ENCODE measurements around the gene CIB4.
"Not testable (repeated sequence)": the region's sequence is repeated elsewhere in the genome, so short reads cannot be mapped to it uniquely, and the experiment has no call there.

The CIB4 gene

GRCh38 chr2:26671691-26672090 is 30.5 kb upstream of the CIB4 start:
- Mint-ChIP-seq H3K36me3 (no peaks in the 10 kb centered on the region), H3K9me3 (no peaks in the 10 kb centered on the region), H3K4me1 (no peaks in the 10 kb centered on the region), H3K4me3 (no peak overlapping the region), H3K27ac (no peak overlapping the region), H3K27me3 (peaks cover 24% of the 10 kb centered on the region)

- Mint-ChIP-seq H3K27me3 (peaks cover 25% of the 10 kb centered on the region), H3K4me3 (no peak overlapping the region), H3K27ac (no peak overlapping the region), H3K36me3 (no peaks in the 10 kb centered on the region), H3K9me3 (no peaks in the 10 kb centered on the region), H3K4me1 (no peaks in the 10 kb centered on the region)
Measured at GRCh38 chr2:26670931-26671460, 29.8 kb upstream of the CIB4 start.

DNA sequence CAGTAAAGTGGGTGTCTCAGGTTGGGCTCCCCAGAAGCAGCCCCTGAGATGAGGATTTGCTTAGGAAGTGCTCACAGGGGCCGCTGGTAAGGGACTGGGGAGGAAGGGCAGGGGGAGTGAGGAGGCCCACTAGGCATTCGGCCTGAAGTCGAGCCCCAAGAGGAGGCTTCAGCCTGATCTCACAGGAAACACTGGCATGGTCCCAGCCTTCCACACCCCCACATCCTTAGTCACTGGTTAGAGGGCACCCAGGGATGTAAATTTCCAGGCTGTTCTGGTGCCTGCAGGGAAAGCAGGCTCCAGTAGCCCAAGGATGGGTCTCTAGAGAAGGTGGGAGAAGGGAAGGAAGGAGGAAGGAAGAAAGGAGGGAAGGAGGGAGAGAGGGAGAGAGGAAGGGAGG is 29.0 kb upstream of the CIB4 start:
- Mint-ChIP-seq H3K4me3 (no peak overlapping the region), H3K27me3 (peaks cover 29% of the 10 kb centered on the region), H3K9me3 (peaks cover 5% of the 10 kb centered on the region), H3K4me1 (no peaks in the 10 kb centered on the region), H3K27ac (no peak overlapping the region), H3K36me3 (no peaks in the 10 kb centered on the region)

GRCh38 chr2:26668856-26669750 is 27.9 kb upstream of the CIB4 start:
- Mint-ChIP-seq H3K27ac (no peak overlapping the region), H3K27me3 (peaks cover 33% of the 10 kb centered on the region), H3K9me3 (peaks cover 5% of the 10 kb centered on the region), H3K4me1 (no peaks in the 10 kb centered on the region), H3K4me3 (no peak overlapping the region), H3K36me3 (no peaks in the 10 kb centered on the region)

DNA sequence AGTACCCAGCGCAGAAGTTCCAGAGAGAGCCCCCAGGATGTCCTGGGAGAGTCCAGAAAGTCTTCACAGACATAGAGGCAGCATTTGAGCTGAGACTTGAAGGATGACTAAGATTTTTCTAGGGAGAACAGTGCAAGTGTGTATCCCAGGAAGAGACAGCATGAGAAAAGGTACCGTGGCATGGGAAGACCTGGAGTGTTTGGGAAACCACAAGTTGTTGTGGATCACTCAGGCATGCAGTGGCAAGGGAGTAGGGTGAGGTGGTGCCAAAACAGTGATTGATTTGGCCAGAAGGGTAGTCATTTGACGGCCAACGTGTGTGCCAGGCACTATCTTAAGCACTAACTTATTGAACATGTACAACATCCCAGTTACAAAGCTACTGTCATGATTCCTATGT is 26.9 kb upstream of the CIB4 start:
- no peak overlapping the region for H3K27ac Mint-ChIP-seq
- H3K27me3 Mint-ChIP-seq: peaks cover 29% of the 10 kb centered on the region
- no peaks in the 10 kb centered on the region for H3K4me1 Mint-ChIP-seq

DNA sequence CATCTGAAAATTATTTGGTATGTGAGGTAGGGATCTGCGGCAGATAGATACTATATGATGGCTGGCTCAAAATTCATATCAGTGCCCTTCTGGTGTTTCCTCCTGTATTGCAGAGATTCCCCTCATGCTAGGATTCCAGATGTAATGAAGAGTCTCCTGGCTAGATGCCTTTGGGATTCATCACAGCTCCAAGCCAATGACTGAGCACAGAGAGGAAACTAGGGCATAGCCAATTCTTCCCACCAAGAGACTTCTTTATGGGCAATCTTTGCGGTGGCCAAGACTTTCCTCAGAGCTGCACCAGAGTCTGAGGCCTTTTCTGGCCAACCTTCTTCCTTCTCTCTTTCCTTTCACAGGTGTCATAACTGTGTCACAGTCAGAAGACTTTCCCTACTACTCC is 25.5 kb upstream of the CIB4 start:
- Mint-ChIP-seq H3K36me3 (no peaks in the 10 kb centered on the region), H3K4me3 (no peak overlapping the region), H3K27me3 (peaks cover 26% of the 10 kb centered on the region), H3K4me1 (no peaks in the 10 kb centered on the region), H3K9me3 (peaks cover 5% of the 10 kb centered on the region), H3K27ac (no peak overlapping the region)

More for the DNA sequence above, 26.9 kb upstream of the CIB4 start:
- Mint-ChIP-seq H3K36me3 (no peaks in the 10 kb centered on the region), H3K4me3 (no peak overlapping the region), H3K9me3 (peaks cover 5% of the 10 kb centered on the region)

DNA sequence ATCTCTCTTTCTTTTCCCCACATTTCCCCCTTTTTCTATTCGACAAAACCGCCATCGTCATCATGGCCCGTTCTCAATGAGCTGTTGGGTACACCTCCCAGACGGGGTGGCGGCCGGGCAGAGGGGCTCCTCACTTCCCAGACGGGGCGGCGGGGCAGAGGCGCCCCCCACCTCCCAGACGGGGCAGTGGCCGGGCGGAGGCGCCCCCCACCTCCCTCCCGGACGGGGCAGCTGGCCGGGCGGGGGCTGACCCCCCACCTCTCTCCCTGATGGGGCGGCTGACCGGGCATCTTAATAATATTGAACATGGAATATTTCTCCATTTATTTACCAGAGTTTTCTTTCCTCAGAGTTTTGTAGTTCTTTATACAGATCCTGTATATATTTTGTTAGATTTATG is 24.1 kb upstream of the CIB4 start:
- H3K27me3 Mint-ChIP-seq: peaks cover 24% of the 10 kb centered on the region
- not testable (repeated sequence) for H3K4me3 Mint-ChIP-seq, H3K27ac Mint-ChIP-seq, H3K4me1 Mint-ChIP-seq, H3K36me3 Mint-ChIP-seq, H3K9me3 Mint-ChIP-seq

DNA sequence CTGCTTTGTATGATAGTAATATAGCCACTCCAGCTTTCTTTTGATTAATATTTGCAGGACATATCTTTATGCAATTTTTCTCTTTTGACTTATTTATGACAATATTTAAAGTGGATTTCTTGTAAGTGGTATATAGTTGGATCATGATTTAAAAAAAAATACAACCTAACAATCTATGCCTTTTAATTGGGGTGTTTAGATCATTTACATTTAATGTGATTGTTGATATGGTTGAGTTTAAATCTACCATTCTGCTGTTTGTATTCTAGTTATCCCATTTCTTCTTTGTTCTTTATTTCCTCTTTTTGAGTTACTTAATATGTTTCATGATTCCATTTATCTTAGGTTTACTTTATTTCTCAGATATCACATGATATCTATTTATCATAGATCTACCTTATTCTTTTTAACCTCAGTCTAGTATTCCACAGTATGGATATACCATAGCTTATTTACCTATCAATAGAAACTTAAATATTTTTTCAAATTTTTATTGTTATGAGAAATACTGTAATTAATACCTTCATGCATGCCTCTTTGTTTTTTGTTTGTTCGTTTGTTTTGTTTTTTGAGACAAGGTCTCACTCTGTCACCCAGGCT is 19.3 kb upstream of the CIB4 start:
- Mint-ChIP-seq H3K36me3 (no peaks in the 10 kb centered on the region), H3K27ac (no peak overlapping the region), H3K4me3 (no peak overlapping the region), H3K9me3 (peaks cover 14% of the 10 kb centered on the region), H3K4me1 (no peaks in the 10 kb centered on the region), H3K27me3 (peaks cover 8% of the 10 kb centered on the region)

GRCh38 chr2:26658691-26659346 is 17.7 kb upstream of the CIB4 start:
- no peak overlapping the region for H3K4me3 Mint-ChIP-seq
- H3K9me3 Mint-ChIP-seq: peaks cover 13% of the 10 kb centered on the region
- peaks cover 4% of the 10 kb centered on the region for H3K27me3 Mint-ChIP-seq
- H3K27ac Mint-ChIP-seq: no peak overlapping the region
- no peaks in the 10 kb centered on the region for H3K36me3 Mint-ChIP-seq
- H3K4me1 Mint-ChIP-seq: no peaks in the 10 kb centered on the region

DNA sequence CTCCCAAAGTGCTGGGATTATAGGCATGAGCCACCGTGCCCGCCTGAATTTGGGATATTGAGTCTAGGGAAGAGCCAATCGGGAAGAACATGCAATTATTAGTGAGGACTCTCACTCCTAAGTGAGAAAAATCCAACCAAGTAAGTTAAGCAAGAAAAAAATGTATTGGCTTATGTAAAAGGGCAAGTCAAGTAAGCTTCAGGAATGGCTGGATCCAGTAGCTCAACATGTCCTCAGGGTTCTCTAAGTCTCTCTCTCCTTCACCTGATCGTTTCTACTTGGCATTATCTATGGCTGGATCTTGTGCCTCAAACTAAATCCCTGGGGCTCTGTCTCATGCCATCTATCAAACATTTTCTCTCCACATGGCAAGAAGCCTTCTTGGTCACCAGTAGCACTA is 16.1 kb upstream of the CIB4 start:
- H3K36me3 Mint-ChIP-seq: no peaks in the 10 kb centered on the region
- H3K4me3 Mint-ChIP-seq: no peak overlapping the region
- peaks cover 4% of the 10 kb centered on the region for H3K27me3 Mint-ChIP-seq
- H3K27ac Mint-ChIP-seq: no peak overlapping the region
- peaks cover 13% of the 10 kb centered on the region for H3K9me3 Mint-ChIP-seq
- no peaks in the 10 kb centered on the region for H3K4me1 Mint-ChIP-seq

DNA sequence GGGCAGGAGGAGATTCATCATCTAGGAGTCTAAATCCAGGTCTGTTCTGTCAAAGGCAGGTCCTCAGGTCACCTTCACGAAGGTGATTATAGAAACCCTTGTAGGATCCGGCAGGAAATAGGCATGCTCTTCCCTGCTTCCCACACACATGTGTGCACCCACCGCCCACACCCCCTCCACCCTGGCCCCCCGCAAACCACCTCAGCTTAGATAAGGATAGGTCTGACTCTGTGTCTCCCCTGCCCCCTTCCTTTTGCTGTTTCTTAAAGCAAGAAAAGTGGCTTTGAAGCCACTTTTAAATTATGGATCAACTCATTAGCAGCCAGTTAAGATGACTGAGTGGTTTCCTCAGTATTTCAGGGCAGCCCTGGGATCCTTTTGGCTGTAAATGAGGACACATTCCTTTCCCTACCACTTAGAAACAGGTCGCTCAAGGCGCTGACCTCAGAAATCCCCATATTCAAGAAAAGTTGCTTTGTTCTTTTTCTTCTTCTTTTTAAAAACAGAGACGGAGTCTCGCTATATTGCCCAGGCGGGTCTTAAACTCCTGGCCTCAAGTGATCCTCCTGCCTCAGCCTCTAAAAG is 14.5 kb upstream of the CIB4 start:
- no peak overlapping the region for H3K27ac Mint-ChIP-seq
- no peaks in the 10 kb centered on the region for H3K4me1 Mint-ChIP-seq
- H3K27me3 Mint-ChIP-seq: peaks cover 4% of the 10 kb centered on the region
- no peak overlapping the region for H3K4me3 Mint-ChIP-seq
- H3K9me3 Mint-ChIP-seq: peaks cover 13% of the 10 kb centered on the region
- H3K36me3 Mint-ChIP-seq: no peaks in the 10 kb centered on the region

DNA sequence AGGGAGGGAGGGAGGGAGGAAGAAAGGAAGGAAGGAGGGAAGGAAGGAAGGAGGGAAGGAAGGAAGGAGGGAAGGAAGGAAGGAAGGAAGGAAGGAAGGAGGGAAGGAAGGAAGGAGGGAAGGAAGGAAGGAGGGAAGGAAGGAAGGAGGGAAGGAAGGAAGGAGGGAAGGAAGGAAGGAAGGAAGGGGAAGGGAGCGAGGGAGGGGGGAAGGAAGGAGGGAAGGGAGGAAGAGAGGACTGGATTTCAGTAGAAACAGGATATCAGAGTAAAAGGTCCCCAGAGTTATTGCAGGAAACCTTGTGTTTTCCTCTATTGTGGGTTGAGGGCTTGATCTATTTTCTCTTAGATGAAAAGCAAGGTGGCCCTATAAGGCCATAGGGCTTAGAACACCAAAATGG is 14.0 kb upstream of the CIB4 start:
- not testable (repeated sequence) for H3K4me3 Mint-ChIP-seq, H3K36me3 Mint-ChIP-seq, H3K27ac Mint-ChIP-seq, H3K4me1 Mint-ChIP-seq, H3K27me3 Mint-ChIP-seq
- H3K9me3 Mint-ChIP-seq: peaks cover 13% of the 10 kb centered on the region

GRCh38 chr2:26654061-26654340 is 12.8 kb upstream of the CIB4 start:
- peaks cover 7% of the 10 kb centered on the region for H3K27me3 Mint-ChIP-seq
- H3K27ac Mint-ChIP-seq: no peak overlapping the region
- H3K4me3 Mint-ChIP-seq: no peak overlapping the region
- peaks cover 3% of the 10 kb centered on the region for H3K9me3 Mint-ChIP-seq
- no peaks in the 10 kb centered on the region for H3K36me3 Mint-ChIP-seq
- H3K4me1 Mint-ChIP-seq: no peaks in the 10 kb centered on the region

- Mint-ChIP-seq H3K4me1 (no peaks in the 10 kb centered on the region), H3K9me3 (no peaks in the 10 kb centered on the region), H3K36me3 (no peaks in the 10 kb centered on the region), H3K27me3 (peaks cover 7% of the 10 kb centered on the region), H3K4me3 (no peak overlapping the region), H3K27ac (no peak overlapping the region)
Measured at GRCh38 chr2:26653207-26654060, 12.3 kb upstream of the CIB4 start.

DNA sequence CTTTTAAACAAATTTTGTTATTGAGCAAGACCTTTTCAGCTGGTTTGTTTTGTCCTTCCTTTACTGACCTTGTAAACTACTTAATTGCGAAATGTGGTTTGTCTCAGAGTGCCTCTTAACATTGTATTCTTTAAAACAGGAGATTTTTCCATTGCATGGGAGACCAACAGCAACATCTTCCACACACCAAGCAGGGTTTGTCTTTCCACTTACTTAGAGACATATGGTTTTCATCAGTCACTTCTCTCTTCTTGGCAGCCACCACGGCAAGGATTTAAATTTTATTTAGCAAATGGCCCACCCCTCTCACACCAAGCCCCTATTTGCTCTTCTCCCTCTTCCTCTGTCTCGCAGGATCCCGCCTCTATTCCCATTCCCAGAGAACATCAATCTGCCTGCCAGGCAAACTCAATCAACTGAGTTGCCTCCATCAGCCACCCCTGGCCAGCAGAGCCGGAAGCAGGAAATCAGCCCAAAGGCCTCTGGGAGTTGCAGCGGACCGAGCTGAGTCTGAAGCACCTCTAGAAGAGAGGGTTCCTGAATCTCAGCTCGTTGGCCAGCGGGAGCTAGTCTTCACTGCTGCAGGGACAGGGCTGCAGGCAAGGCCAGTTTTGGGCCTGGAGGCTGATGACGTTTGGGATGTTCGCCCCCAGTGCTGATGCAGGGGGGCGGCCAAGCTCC is 11.3 kb upstream of the CIB4 start:
- H3K27ac Mint-ChIP-seq: no peak overlapping the region
- no peaks in the 10 kb centered on the region for H3K36me3 Mint-ChIP-seq
- H3K4me3 Mint-ChIP-seq: no peak overlapping the region
- H3K4me1 Mint-ChIP-seq: no peaks in the 10 kb centered on the region
- no peaks in the 10 kb centered on the region for H3K9me3 Mint-ChIP-seq
- H3K27me3 Mint-ChIP-seq: peaks cover 5% of the 10 kb centered on the region

All from activated naive CD4-positive, alpha-beta T cell treated with anti-CD3 and anti-CD28 coated beads, Interleukin-2, amount 50 U/mL, for 24 hours (primary cell).